ENCODE measurements around the gene FXN. TPM values are rescaled to one million over a fixed set of nuclear protein-coding genes. Genes with fewer than 3 reads are reported as not detected.

FXN gene
- total RNA-seq, 1 experiment from 2014 or later, result 17.8 TPM

DNA sequence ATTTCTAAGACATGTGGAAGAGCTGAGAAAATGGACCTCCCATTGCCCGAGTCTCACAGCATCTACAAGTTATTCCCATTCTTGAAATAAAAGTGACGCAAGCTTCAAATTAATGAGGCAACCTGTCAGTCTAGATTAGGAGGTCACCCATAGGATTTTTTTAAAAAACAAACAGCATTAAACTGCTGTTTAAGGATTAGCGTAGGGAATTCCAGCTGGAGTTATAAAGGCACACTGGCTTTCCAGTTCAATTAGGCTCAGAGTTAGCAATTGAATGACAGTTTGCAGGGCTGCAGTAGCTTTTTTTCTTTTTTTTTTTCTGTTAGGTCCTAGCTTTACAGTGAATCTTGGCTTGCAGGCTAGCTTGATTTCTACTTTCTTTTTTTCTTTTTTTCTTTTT, 37.9 kb upstream of the FXN start:
- Histone ChIP-seq H3K9me3 (ENCODE audit: control insufficient read depth, insufficient read depth, low read depth, low read length) (no peaks in the 10 kb centered on the region), H3K27me3 (ENCODE audit: control insufficient read depth, insufficient read depth, low read length) (no peaks in the 10 kb centered on the region), H3K4me1 (ENCODE audit: control insufficient read depth, insufficient read depth, low read length) (no peaks in the 10 kb centered on the region), H3K36me3 (ENCODE audit: control insufficient read depth, insufficient read depth, low read length) (no peaks in the 10 kb centered on the region), H3K27ac (ENCODE audit: low read length) (no peak overlapping the region), H3K4me3 (ENCODE audit: low read depth in 2 of 2, low read length in 2 of 2) (no peak overlapping the region)
- in situ Hi-C loops (cut with HindIII; ENCODE audit: low pct_unique_long_range_greater_than_20kb, low sequenced_read_pairs) (no loop called here), intact Hi-C loops (cut with micrococcal nuclease; ENCODE audit: unreplicated experiment) (no loop called here)
- TF ChIP-seq, protein P1, sequence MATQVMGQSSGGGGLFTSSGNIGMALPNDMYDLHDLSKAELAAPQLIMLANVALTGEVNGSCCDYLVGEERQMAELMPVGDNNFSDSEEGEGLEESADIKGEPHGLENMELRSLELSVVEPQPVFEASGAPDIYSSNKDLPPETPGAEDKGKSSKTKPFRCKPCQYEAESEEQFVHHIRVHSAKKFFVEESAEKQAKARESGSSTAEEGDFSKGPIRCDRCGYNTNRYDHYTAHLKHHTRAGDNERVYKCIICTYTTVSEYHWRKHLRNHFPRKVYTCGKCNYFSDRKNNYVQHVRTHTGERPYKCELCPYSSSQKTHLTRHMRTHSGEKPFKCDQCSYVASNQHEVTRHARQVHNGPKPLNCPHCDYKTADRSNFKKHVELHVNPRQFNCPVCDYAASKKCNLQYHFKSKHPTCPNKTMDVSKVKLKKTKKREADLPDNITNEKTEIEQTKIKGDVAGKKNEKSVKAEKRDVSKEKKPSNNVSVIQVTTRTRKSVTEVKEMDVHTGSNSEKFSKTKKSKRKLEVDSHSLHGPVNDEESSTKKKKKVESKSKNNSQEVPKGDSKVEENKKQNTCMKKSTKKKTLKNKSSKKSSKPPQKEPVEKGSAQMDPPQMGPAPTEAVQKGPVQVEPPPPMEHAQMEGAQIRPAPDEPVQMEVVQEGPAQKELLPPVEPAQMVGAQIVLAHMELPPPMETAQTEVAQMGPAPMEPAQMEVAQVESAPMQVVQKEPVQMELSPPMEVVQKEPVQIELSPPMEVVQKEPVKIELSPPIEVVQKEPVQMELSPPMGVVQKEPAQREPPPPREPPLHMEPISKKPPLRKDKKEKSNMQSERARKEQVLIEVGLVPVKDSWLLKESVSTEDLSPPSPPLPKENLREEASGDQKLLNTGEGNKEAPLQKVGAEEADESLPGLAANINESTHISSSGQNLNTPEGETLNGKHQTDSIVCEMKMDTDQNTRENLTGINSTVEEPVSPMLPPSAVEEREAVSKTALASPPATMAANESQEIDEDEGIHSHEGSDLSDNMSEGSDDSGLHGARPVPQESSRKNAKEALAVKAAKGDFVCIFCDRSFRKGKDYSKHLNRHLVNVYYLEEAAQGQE (IDR thresholded peaks at IDR 0.05; ENCODE audit: insufficient read depth in 1 of 2, low read depth in 2 of 2, low read length in 1 of 2), result no peak
- TF ChIP-seq POLR2AphosphoS5 (IDR thresholded peaks at IDR 0.05; ENCODE audit: low read depth, low read length) (no peak), TCF7L2 (IDR thresholded peaks at IDR 0.05; ENCODE audit: low read depth, low read length) (no peak), SIN3A (IDR thresholded peaks at IDR 0.05; ENCODE audit: borderline replicate concordance, insufficient read depth, low read depth, low read length) (no peak)
- TF ChIP-seq, protein P2, sequence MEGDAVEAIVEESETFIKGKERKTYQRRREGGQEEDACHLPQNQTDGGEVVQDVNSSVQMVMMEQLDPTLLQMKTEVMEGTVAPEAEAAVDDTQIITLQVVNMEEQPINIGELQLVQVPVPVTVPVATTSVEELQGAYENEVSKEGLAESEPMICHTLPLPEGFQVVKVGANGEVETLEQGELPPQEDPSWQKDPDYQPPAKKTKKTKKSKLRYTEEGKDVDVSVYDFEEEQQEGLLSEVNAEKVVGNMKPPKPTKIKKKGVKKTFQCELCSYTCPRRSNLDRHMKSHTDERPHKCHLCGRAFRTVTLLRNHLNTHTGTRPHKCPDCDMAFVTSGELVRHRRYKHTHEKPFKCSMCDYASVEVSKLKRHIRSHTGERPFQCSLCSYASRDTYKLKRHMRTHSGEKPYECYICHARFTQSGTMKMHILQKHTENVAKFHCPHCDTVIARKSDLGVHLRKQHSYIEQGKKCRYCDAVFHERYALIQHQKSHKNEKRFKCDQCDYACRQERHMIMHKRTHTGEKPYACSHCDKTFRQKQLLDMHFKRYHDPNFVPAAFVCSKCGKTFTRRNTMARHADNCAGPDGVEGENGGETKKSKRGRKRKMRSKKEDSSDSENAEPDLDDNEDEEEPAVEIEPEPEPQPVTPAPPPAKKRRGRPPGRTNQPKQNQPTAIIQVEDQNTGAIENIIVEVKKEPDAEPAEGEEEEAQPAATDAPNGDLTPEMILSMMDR (IDR thresholded peaks at IDR 0.05), result no peak
- DNase-seq (ENCODE audit: low read depth, low spot score) (no peak), ATAC-seq (no peak)
- no TSS peak for BruUV-seq (replicated peaks)
- ChIA-PET POLR2A (no interaction called here), CTCF (interaction anchor here (0.6 kb wide), 1 partner anchor 117 kb away, joined by 3 read pairs; no protein-coding TSS in a partner anchor)

DNA sequence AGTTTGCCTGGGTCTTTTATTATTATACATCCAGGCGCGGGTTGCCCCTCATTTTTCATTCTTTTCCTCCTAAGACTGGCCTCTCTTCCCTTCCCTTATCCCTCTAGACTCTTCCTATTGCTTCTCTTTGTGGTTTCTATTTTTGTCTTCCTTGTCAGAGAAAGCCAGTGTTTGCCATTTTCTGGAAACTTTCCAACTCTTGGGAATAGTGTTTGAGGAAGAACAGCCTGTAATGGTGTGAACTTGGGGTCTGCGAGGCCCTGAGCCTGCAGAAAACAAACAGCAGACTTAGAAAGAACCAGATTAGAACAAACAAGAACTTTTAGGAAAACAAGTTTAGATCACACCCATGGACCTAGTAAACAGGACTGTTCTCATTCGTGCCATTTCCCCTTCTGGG, 37.2 kb upstream of the FXN start:
- POLR2A ChIA-PET, result no interaction called here
- no peaks in the 10 kb centered on the region for H3K4me1 ChIP-seq (ENCODE audit: control insufficient read depth, insufficient read depth, low read length)
- BruUV-seq (replicated peaks), result no TSS peak
- H3K27me3 ChIP-seq (ENCODE audit: control insufficient read depth, insufficient read depth, low read length), result no peaks in the 10 kb centered on the region
- TF ChIP-seq TCF7L2 (IDR thresholded peaks at IDR 0.05; ENCODE audit: low read depth, low read length) (no peak), SIN3A (IDR thresholded peaks at IDR 0.05; ENCODE audit: borderline replicate concordance, insufficient read depth, low read depth, low read length) (no peak), POLR2AphosphoS5 (IDR thresholded peaks at IDR 0.05; ENCODE audit: low read depth, low read length) (no peak)
- TF ChIP-seq, protein P1 (IDR thresholded peaks at IDR 0.05; ENCODE audit: insufficient read depth in 1 of 2, low read depth in 2 of 2, low read length in 1 of 2), result no peak
- TF ChIP-seq, protein P2 (IDR thresholded peaks at IDR 0.05), result no peak
- intact Hi-C loops (cut with micrococcal nuclease; ENCODE audit: unreplicated experiment) (no loop called here), in situ Hi-C loops (cut with HindIII; ENCODE audit: low pct_unique_long_range_greater_than_20kb, low sequenced_read_pairs) (no loop called here)
- no peak overlapping the region for H3K27ac ChIP-seq (ENCODE audit: low read length)
- DNase-seq (ENCODE audit: low read depth, low spot score) (no peak), ATAC-seq (no peak)
- H3K9me3 ChIP-seq (ENCODE audit: control insufficient read depth, insufficient read depth, low read depth, low read length), result no peaks in the 10 kb centered on the region
- CTCF ChIA-PET, result no interaction called here
- no peak overlapping the region for H3K4me3 ChIP-seq (ENCODE audit: low read depth in 2 of 2, low read length in 2 of 2)
- no peaks in the 10 kb centered on the region for H3K36me3 ChIP-seq (ENCODE audit: control insufficient read depth, insufficient read depth, low read length)

All from Panc1 (cell line).